CD4-positive, alpha-beta T cell treated with Interleukin-2 at 100 ng/mL for 4 hours (primary cell): ENCODE results near the gene HEBP2.

Experiments
- DNase-seq: peaks from one replicate; pipeline ENCODE4 v3.0.0-alpha.2; 2020; ENCODE audit warnings: low spot score

HEBP2 gene

DNA sequence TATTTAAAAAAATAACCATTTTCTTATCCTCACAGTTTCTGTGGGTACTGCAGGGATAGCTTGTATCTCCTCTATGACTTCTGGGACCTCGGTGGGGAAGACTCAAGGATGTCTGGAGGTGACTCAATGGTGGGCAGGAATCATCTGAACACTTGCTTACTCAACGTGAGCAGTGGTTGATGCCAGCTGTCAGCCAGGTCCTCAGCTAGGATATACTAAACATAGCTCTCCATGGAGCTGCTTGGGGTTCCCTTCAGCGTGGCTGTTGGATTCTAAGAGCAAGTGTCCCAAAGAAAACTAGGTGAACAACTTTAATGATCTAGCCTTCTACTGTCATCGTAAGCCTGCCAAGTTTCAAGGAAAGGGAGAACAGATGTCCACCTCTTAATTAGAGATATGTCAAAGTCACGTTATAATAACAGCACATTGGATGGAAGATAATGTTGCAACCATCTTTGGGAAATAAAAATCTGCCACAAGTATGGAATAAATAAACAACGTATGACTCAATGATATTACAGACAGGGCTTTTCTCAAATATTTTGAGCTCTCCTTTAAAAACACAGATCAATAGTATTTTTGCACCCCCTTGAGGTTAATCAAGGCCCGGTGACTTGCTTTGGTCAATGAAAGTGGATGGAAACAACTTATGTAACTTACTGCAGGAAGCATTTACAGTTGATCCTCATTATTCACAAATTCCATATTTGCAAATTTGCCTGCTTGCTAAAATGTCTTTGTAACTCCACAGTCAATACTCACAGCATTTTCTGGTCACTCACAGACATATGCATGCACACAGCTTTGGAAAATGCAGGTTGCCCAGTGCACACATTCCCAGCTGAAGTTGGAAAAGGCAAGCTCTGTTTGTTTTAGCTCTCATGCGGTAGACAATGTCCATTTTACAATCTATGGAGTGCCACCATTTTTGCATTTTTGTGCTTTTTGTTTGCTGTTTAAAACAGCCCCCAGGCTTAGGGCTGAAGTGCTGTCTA, 6.6 kb upstream of the HEBP2 start:
- DNase-seq, result no peak

DNA sequence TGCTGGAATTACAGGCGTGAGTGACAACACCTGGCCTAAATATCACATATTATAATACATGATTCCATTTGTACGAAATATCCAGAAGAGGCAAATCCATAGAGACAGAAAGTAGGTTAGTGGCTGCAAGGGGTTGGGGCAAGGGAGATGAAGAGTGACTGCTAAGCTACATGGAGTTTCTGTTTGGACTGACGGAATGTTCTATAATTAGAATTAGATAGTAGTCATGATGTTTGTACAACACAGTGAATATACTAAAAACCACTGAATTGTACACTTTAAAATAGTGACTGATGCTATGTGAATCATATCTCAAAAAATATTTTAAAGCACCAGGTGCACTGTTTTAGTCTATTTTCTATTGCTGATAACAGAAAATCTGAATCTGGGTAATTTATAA, 3.7 kb upstream of the HEBP2 start:
- DNase-seq, result no peak

DNA sequence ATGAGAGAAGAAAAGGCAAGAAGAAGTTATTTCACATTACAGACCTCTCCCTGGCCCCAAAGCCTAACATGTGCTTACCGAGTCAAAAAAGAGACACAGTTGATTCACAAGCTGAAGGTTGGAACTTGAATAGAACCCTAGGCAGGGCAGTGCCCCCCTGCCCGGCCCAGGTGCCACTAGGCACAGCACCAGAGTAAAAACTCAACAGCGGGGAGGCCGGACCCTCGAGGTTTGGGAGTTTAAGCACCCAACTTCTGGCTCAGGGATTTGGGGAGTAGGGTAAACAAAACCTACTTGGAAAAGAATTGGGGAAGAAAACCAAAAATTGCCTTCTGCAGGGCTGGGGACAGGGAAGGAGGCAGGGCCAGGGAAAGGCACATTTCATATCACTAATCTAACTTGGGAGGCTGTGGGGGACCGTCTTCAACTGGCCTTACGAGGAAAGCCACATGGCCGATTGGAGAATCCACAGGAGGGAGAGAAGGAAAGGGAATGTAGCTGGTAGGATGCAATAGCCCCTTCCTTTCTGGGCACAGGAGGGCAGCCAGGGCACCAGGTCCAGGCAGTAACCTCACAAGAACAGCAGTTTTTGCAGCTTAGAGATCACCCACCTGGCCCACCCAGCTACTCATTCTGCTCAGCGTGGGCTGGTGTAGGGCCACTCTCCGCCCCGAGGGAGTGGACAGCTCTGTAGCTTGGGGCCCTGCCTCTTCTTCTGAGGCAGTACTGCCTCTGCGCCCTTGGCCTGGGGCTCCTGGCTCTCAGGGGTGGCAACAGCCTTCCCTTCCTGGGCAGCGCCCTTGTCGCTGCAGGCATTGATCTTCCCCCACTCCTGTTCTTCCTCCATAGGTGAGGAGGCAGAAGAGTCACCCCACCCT, 1.8 kb upstream of the HEBP2 start:
- no peak for DNase-seq

DNA sequence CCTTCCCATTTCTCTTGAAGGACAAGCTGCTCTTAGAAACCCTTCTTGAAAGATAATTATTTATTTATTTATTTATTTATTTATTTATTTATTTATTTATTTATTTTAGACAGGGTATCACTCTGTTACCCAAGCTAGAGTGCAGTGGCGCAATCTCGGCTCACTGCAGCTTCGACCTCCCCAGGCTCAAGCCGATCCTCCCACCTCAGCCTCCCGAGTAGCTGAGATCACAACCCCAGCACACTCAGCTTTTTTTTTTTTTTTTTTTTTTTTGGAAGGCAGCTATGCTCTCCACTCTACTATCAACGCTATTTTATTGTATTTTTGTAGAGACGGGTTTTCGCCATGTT, 1.2 kb upstream of the HEBP2 start:
- DNase-seq, result no peak

DNA sequence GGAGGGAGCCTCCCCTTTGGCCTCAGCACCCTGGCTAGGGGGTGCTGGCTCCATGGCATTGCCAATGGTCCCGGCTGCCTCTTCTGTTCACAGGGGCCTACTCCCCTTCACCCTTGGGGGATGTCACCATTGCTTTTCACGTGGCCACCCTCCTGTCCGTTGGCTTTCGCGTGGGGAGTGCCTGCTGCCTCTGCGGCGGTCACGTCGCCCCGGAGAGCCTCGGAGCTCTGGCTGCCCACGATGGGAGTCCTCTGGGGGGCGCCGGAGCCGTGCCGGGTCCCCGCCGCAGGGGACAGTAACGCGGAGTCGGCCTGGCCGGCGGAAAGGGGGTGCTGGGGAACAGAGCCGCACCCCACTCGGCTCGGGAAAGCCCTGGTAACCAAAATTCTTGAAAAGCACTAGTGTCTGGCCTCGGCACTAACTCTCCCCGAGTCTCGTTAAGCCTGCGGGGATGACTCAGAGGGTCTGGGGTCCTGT, 661 bp upstream of the HEBP2 start:
- DNase-seq, result peak; percentile 46

DNA sequence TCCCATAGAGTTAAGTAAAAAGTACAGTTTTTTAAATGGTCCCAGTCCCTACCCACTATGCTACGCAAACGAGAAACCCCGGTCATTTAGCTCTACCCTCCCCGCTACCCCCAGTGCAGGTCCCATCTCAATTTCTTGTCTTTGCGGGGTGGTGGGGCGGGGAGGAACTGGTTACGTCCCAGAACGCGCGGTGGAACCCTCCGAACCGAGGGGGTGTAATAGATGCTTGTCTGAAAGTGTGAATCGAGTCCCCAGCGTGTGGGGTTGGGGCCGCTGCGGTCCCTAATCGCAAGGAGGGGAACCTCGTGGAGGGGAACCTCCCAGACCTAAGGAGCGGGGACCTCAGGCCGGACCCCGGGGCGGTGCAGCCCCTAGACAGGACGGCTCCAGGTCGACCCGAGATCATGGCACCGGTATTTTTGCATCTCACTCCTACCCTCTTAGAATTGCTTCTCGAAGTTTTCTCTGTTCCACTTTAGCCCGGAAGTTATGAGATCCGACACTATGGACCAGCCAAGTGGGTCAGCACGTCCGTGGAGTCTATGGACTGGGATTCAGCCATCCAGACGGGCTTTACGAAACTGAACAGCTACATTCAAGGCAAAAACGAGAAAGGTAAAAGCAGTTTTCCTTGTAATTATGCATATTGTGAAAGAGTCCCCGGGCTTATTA, 779 bp downstream of the HEBP2 start:
- peak; percentile 29 for DNase-seq

DNA sequence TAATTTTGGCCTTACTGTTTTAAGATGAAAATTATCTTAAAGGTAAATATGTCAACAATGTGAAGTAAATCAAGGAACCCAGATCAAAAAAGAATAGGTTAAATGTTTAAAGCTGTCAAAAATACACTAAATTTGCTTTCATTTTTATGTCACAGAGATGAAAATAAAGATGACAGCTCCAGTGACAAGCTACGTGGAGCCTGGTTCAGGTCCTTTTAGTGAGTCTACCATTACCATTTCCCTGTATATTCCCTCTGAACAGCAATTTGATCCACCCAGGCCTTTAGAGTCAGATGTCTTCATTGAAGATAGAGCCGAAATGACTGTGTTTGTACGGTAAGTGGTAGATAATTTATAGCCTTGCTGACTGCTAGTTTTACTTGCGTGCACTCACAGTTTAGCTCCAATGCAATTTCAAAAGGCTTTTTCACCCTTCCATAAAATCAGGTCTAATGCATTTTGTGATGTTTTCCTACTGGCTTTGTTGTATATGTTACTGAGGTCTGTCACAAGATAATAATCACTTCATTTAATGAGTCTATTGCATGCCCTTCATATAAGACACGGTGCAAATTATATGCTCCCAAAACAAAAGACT, 1.9 kb downstream of the HEBP2 start:
- DNase-seq, result no peak

DNA sequence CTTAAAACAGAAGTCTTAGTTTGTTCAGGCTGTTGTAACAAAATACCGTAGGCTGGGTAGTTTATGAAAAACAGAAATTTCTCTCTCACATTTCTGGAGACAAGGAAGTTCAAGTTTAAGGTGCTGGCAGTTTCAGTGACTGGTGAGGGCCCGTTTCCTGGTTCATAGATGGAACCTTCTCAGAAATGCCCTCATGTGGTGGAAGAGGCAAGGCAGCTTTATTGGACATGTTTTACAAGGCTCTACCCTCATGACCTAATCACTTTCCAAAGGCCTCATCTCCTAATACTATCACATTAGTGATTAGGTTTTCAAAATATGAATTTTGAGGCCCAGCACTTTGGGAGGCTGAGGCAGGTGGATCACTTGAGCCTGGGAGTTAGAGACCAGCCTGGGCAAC, 2.4 kb downstream of the HEBP2 start:
- DNase-seq, result no peak

DNA sequence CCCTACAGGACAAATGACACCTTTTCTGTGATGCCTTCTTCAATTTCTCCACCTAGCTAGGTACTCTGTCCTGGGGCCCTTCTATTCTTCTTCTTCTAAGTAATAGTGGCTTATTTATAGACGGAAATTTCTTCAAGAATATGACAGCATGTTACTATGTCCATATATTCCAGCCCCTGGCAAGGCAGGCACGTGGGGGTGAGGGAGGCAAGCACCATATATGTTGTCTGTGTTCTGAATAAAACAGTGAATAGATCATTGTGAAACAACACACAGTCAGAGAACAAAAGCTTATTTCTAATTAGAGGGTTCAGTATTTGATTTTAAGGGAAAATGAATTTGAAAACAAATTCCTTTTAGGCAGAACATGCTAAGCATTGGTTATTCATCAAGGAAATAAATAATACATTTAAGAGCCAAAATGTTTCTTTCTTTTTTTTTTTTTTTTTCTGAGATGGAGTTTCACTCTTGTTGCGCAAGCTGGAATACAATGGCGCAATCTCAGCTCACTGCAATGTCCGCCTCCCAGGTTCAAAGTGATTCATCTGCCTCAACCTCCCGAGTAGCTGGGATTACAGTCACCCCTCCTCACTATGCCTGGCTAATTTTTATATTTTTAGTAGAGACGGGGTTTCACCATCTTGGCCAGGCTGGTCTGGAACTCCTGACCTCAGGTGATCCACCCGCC, 6.2 kb downstream of the HEBP2 start:
- no peak for DNase-seq

DNA sequence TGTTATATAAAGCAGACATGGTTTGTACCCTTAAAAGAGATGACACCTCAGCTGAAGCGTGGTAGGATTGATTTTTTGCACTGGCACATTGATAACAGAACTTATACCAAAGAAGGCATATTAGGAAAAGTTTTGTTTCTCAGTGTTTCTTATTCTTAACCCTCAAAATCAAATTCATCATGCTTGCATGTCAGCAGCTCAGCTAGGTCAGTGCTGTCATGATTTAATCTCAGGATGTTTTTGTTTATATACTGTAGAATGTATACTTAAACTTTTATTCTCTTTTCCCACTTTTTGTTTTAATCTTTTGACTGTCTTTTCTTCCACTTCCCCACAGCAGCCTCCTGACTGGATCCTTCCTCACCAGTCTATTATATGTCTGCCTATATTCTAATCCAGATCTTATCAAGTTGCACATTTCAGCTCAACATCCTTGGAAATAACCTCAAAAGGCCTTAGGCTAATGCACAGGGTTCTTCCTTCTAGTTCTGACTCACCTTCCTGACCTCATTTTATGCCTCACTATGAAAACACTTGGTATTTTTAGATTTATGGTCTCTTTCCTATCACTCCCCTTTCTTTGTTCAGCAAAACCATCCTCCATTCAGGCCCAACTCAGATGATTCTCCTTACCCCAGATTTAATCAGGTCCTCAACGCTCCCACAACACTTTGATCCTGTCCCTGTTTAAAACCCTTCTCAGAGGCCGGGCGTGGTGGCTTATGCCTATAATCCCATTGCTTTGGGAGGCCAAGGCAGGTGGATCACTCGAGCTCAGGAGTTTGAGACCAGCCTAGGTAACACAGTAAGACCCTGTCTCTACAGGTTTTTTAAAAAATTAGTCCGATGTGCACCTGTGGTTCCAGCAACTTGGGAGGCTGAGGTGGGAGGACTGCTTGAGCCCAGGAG, 7.2 kb downstream of the HEBP2 start:
- DNase-seq, result no peak

DNA sequence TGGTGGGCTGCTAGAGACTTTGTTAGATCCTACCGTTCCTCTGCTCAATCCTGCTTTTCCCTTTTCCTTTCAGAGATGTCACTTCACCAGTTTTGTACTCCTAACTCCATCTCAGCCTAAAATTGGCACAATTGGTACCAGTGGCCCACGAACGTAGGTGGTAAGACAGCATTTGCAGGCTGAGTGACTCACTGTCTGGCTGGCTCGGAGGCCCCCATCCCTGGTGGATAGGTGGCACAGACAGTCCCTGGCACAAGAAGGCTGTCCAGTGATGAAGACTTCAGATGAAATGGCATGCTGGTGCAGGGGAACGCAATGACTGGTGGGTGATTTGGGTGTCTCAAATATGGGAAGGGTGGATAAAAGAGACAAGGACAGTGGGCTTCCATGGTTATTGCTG, 11.1 kb downstream of the HEBP2 start:
- DNase-seq, result no peak

DNA sequence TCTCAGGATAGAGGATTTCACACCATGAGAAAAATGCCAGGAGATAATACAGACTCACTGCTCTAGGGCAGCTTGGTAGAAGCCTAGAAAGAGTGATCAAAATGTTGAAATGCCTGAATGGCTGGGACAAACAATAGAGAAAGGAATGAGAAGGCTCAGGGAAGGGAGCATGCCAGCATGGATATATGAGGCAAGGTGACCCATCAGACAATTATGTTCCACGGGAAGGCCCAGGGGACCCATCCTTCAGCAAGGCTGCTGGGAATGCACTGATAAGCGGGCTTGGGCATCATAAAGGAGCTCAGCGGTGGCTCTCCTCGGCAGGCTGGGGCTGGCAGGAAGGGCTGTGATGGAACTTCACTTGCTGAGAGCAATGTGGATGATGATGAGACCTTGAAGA, 12.2 kb downstream of the HEBP2 start:
- no peak for DNase-seq

DNA sequence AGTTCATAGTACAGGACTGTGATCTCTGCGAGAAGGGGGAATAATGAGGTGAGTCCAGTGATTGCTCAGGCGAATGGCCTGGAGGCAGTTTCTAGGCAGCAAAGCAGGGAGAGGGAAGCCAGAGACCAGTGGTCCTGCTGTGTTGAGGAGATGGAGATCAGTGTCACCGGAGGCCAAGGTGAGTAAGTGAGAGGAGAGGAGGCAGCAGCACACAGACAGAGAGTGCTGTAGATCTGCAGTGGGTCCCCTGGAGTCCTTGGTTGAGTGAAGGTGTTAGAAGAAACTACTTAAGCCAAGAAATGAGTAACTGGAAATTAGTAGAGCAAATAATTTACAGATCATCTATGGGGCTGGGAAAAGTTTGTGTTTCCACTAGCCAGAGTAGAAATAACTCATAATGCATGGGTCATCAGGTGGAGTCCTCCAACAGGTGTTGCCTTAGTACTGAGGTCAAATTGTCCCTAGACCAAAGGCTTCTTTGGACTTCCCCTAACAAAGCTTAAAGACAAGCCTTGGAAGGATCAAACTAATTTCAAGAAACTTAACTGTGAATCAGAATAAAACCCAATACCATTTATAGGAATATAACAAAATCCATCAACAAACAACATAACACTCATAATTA, 13.6 kb downstream of the HEBP2 start:
- DNase-seq, result no peak

DNA sequence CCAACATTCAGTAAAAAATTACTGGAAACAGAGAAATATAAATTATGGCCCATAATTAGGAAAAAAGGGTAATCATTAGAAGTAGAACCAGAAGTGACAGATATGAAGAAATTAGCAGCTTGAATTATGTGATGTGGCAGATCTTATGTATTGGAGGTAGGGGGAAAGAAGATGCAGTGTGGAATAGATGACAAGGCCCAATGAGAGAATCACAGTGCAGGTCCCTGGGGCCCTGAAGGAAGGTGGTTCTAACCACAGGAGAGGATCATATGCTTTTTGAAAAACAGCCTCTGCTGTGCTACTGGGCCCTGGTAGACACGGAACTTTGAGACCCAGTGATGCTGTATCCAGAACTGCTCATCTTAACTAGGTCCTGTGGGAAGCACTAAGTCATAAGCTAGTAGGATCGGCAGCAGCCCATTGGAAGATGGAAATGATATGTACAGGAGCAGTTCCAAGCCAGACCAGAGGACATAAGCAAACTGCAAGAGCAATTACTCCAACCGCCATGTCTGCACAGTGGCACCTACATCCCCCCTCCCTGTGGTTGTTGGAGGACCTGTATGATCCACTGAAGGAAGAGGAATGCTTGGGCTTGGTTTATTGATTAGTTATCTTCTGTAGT, 14.2 kb downstream of the HEBP2 start:
- no peak for DNase-seq

DNA sequence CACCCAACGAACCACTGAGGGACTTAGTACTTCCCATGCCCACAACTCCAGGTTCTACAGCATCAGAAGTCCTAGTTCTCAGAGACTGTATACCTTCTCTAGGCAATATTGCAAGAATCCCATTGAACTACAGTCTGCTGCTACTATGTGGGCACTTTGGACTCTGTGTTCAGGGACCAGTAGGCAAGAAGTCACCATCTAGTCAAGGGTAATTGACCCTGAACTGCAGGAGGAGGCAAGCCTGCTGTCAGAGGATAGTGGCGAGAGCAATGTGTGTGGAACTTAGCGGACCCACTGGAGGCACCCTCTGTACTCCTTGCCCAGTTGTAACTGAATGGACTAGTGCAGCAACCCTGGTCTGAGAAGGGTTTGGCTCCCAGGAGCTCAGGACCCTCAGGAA, 15.7 kb downstream of the HEBP2 start:
- no peak for DNase-seq

DNA sequence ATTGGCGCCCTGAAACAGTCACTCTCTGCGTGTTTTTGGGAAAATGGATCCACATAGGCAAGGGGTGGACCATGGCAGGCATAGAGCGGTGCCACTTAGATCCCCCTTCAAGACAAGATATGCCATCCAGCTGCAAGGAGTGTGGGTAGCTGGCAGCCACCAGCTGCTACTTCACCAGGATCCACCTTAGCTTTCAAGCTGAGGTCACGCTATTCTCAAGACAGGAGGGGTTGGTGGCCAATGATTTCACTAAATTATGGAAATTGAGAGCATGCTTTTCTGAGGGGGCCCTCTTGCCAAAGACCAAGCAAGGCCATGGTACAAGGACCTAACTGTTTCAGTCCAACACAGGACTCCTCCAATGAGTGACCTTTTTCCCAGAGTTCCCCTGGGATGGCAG, 16.3 kb downstream of the HEBP2 start:
- no peak for DNase-seq

DNA sequence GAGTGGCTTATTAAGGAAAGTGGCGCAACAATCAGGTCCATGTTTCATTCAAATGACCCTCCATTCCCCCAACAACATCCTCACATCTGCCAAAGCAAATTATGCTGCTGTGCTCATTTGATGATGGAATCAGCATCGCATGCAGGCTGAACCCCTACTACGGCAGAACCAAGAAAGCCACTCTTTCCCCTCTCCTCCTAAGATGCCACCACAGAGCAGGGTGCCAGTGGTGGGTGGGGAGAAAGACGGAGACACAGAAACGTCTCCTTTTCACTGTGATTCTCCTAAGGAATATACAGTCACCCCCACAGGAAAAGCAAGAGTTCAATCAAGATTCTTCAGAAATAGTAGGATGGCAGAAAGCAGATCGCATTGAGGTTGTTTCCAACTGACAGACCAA, 17.1 kb downstream of the HEBP2 start:
- no peak for DNase-seq

DNA sequence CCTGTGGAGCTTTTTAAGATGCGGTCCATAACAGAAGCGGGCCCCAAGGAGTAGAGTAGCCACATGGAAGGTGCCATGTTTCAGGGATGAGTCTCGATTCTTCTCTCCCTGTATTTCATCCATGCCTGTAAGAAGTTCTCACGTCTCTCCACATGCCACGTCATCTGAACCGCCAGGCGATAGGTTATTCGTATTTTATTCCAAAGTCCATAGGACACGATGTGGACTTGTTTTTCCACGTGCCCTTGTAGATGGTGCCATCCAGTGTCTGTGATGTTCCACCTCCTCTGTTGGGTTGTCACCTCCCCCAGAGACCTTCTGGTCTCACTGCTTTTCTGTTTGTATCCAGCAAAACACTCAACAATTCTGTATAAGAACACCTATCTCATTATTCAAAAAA, 17.6 kb downstream of the HEBP2 start:
- DNase-seq, result no peak

DNA sequence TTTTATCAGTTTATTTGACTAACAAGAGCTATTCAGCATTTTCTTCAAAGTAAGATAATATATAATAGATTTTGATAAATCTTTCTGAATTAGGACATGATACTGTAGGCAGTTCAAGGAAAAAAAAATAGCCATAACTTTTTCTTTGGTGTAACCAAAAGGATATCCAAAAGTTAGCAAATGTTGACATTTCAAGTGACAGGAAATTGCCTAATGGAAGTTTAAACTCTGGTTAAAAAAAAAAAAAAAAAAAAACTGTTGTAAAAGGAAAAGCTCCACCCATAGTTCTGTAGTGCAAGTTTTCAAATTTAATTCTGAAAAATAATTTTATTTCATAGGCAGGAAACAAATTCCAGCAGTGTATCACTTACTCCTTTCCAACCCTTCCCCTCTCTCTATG, 18.8 kb downstream of the HEBP2 start:
- DNase-seq, result no peak
